HepG2 (cell line): ENCODE results near the gene GMPPA. TPM values are rescaled to one million over a fixed set of nuclear protein-coding genes. Genes with fewer than 3 reads are reported as not detected.

Experiments used
- ATAC-seq: fragments of 200-7000 bp; cut with Tn5 transposase; 3 replicates; pipeline ENCODE4 v1.9.1; 2020; ENCODE audit warnings: mild to moderate bottlenecking, moderate library complexity
- BruUV-seq: library from RNA; stranded (reverse); fragments of 400-500 nt; replicated peaks from 2 replicates; lab custom pipeline; 2021; lab: Mats Ljungman, UMichigan
- CTCF ChIA-PET: fragments of 300-600 bp; formaldehyde crosslinking; extraction: SDS; loops from one replicate; lab custom pipeline; 2021; ENCODE audit warnings: low total read pairs, inconsistent platforms, low intra/inter-chr PET ratio; lab: Yijun Ruan, JAX
- POLR2A ChIA-PET: fragments of 350-600 bp; sonication (Branson Sonifier 250); formaldehyde crosslinking; loops from one replicate; lab custom pipeline; 2020; ENCODE audit warnings: antibody characterized with exemption, inconsistent platforms; lab: Yijun Ruan, JAX
- DNase-seq: peaks from one replicate; pipeline ENCODE4 v3.0.0-alpha.2; 2015; ENCODE audit warnings: low spot score
- FAIRE-seq: peaks from 3 replicates; lab custom pipeline; 2011; peaks lifted over from hg19 to GRCh38; lab: Jason Lieb, UNC
- H2AFZ ChIP-seq: one replicate; pipeline ENCODE4 v1.6.1; 2011; ENCODE audit warnings: low read length, inconsistent platforms
- H3K27ac ChIP-seq: fragments of 300-600 bp; 3 replicates; pipeline ENCODE4 v1.8.0; 2011; ENCODE audit warnings: mixed run types, mild to moderate bottlenecking, mixed read lengths, low read length, inconsistent platforms; ENCODE audit not compliant: insufficient read depth; ENCODE audit errors: extremely low read length
- H3K27me3 ChIP-seq, 2 experiments: fragments of 200-600 bp in 1 of 2; 2 replicates in 1 of 2; 3 replicates in 1 of 2; pipeline versions ENCODE4 v1.6.0 to v1.8.0; 2011; ENCODE audit warnings: low read length in 2 of 2, mild to moderate bottlenecking in 2 of 2, moderate library complexity in 2 of 2, inconsistent platforms in 1 of 2; ENCODE audit not compliant: insufficient read depth in 2 of 2, control insufficient read depth in 1 of 2
- H3K36me3 ChIP-seq, 2 experiments: fragments of 200-600 bp in 1 of 2; replicated peaks in 1 of 2; 2 replicates in 1 of 2; 3 replicates in 1 of 2; pipeline versions ENCODE4 v1.5.1 to v1.8.0; 2011; ENCODE audit warnings: low read length in 2 of 2, inconsistent platforms in 1 of 2; ENCODE audit not compliant: insufficient read depth in 2 of 2, control insufficient read depth in 1 of 2
- H3K4me1 ChIP-seq: 2 replicates; pipeline ENCODE4 v1.5.1; 2012; ENCODE audit warnings: low read length, inconsistent platforms; ENCODE audit not compliant: insufficient read depth
- H3K4me2 ChIP-seq: 2 replicates; pipeline ENCODE4 v1.6.0; 2011; ENCODE audit warnings: low read depth, low read length, inconsistent platforms
- H3K4me3 ChIP-seq, 3 experiments: fragments of 200-600 bp in 1 of 3; sonication (generic), shearing (Covaris generic) in 1 of 3; replicated peaks in 1 of 3; 2 replicates each; pipeline ENCODE4 v1.5.1; 2011 to 2016; ENCODE audit warnings: low read length in 3 of 3, inconsistent platforms in 2 of 3, low read depth in 2 of 3, mild to moderate bottlenecking in 2 of 3, control low read depth in 1 of 3, mixed read lengths in 1 of 3; ENCODE audit not compliant: insufficient read depth in 1 of 3
- H3K79me2 ChIP-seq: one replicate; pipeline ENCODE4 v1.6.1; 2011; ENCODE audit warnings: low read length, inconsistent platforms; ENCODE audit not compliant: insufficient read depth
- H3K9ac ChIP-seq: 2 replicates; pipeline ENCODE4 v1.6.0; 2011; ENCODE audit warnings: mild to moderate bottlenecking, low read depth, low read length, inconsistent platforms; ENCODE audit not compliant: insufficient read depth
- H3K9me3 ChIP-seq: 2 replicates; pipeline ENCODE4 v1.5.1; 2012; ENCODE audit warnings: mild to moderate bottlenecking, low read length
- H4K20me1 ChIP-seq: 2 replicates; pipeline ENCODE4 v1.6.0; 2011; ENCODE audit warnings: inconsistent platforms, mild to moderate bottlenecking, low read length, moderate library complexity; ENCODE audit not compliant: insufficient read depth
- CCDC6 ChIP-seq: sonication (generic); formaldehyde crosslinking; IDR thresholded peaks from 2 replicates; pipeline ENCODE4 v1.8.1; 2022; ENCODE audit warnings: mild to moderate bottlenecking, missing genetic modification reagents, moderate library complexity
- ONECUT2 ChIP-seq: sonication (generic); formaldehyde crosslinking; IDR thresholded peaks from 2 replicates; pipeline ENCODE4 v1.4.0; 2020; ENCODE audit warnings: missing genetic modification reagents
- PHF20 ChIP-seq: sonication (generic); formaldehyde crosslinking; IDR thresholded peaks from 2 replicates; pipeline ENCODE4 v1.5.0; 2020; ENCODE audit warnings: mild to moderate bottlenecking, missing genetic modification reagents
- ZFP1 ChIP-seq: IDR thresholded peaks from 2 replicates; pipeline ENCODE4 v1.6.1; 2016
- ZFY ChIP-seq: sonication (generic); formaldehyde crosslinking; IDR thresholded peaks from 2 replicates; pipeline ENCODE4 v1.4.0; 2020; ENCODE audit warnings: missing genetic modification reagents
- ZKSCAN1 ChIP-seq: fragments of 150-350 bp; IDR thresholded peaks from 2 replicates; pipeline ENCODE4 v1.6.1; 2014; ENCODE audit warnings: low read length
- ZMYM2 ChIP-seq: sonication (generic); formaldehyde crosslinking; IDR thresholded peaks from 2 replicates; pipeline ENCODE4 v1.8.0; 2022; ENCODE audit warnings: mild to moderate bottlenecking, missing genetic modification reagents
- ZNF10 ChIP-seq: sonication (generic); formaldehyde crosslinking; IDR thresholded peaks from 2 replicates; pipeline ENCODE4 v1.4.0; 2020; ENCODE audit warnings: mild to moderate bottlenecking, low read depth, missing genetic modification reagents, borderline replicate concordance
- ZNF235 ChIP-seq: sonication (generic); formaldehyde crosslinking; IDR thresholded peaks from 2 replicates; pipeline ENCODE4 v1.8.1; 2023; ENCODE audit warnings: mild to moderate bottlenecking, missing genetic modification reagents, borderline replicate concordance
- ZNF615 ChIP-seq: sonication (generic); formaldehyde crosslinking; IDR thresholded peaks from 2 replicates; pipeline ENCODE4 v1.5.0; 2020; ENCODE audit warnings: mild to moderate bottlenecking, missing genetic modification reagents, borderline replicate concordance
- WGBS: methylation state at CpG from one replicate; pipeline ENCODE4 v1.1.6; 2017; ENCODE audit warnings: low lambda C conversion rate; 5-methylcytosine and 5-hydroxymethylcytosine counted together
- in situ Hi-C: cut with HindIII; loops from 2 replicates; pipeline ENCODE4 v1.10.0; 2017; ENCODE audit warnings: low pct_unique_long_range_greater_than_20kb; ENCODE audit not compliant: extremely low pct_ligation_motif_present
- intact Hi-C: fragments of 100-400 bp; cut with micrococcal nuclease; formaldehyde crosslinking; loops from one replicate; pipeline ENCODE4 v1.10.0; 2022; ENCODE audit not compliant: unreplicated experiment
- polyA plus RNA-seq, 8 experiments: library from polyadenylated mRNA; depleted of rRNA in 3 of 8; stranded (reverse) in 7 of 8; unstranded in 1 of 8; fragments of >200 nt; fragmentation: Illumina TruSeq in 4 of 8; extraction: Trizol in 4 of 8; gene quantifications; 2 replicates each; pipeline versions ENCODE4 v1.2.1 to v1.2.3, GENCODE V29; 2011 to 2016; ENCODE audit warnings: low read depth in 4 of 8, missing spikeins in 1 of 8, mixed read lengths in 1 of 8; ENCODE audit not compliant: insufficient read depth in 1 of 8
- total RNA-seq, 5 experiments: library from RNA; depleted of rRNA; stranded (reverse); fragments of >200 nt; fragmentation: Illumina TruSeq; extraction: Trizol; gene quantifications; 2 replicates each; pipeline ENCODE4 v1.2.3, GENCODE V29; 2016; ENCODE audit warnings: low read depth in 1 of 5
- TF ChIP-seq, protein P1 (sequence below): sonication (generic); formaldehyde crosslinking; IDR thresholded peaks from 2 replicates; pipeline ENCODE4 v1.5.1; 2020; ENCODE audit warnings: missing genetic modification reagents, mild to moderate bottlenecking, borderline replicate concordance
- TF ChIP-seq, protein P2 (sequence below): sonication (generic); formaldehyde crosslinking; IDR thresholded peaks from 2 replicates; pipeline ENCODE4 v1.4.0; 2020; ENCODE audit warnings: missing genetic modification reagents, borderline replicate concordance

Gene GMPPA
- total and polyA plus RNA-seq, 2 of the 13 experiments (the other 11 are each of a cell fraction or from before 2014, with no cell fraction given): 81.1 to 106 TPM

DNA sequence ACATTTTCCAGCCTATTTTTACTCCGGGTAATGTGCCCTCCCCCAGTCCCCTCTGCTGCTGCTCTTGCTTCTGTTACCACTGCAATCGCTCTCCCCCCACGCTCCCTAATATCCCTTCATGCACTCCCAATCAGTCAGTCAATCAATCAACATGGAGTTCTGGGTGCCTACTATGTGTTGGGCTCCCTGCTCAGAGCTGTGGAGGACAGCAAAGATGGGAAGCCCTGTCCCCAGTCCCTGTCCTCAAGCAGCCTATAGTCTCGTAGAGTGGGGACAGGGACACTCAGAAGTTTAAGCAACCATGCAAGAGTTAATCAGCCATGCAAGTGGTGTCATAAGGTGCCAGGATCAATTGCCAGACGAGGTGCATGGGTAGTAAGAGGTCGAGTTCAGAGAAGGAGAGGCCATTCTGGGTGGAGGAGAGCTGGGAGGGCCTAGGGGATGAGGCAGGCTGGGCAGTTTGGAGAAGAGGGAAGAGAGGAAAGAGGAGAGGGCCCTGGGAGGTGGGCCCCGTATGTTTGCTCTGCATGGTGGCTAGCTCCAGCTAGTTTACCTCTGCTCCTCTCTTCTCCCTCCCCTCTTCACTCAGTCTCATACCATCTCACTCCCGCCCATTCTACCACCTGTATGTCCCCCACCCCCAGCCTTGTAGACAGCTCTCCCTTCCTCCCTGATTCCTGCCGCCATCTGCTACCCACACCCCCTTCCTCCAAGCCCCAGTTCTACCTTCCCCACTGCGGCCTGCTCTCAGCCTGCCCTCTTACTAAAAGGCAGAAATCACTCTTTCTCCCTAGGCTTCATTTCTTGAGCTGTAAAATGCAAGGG lies 19.5 kb downstream of the GMPPA start (continued):
- TF ChIP-seq, protein P1, sequence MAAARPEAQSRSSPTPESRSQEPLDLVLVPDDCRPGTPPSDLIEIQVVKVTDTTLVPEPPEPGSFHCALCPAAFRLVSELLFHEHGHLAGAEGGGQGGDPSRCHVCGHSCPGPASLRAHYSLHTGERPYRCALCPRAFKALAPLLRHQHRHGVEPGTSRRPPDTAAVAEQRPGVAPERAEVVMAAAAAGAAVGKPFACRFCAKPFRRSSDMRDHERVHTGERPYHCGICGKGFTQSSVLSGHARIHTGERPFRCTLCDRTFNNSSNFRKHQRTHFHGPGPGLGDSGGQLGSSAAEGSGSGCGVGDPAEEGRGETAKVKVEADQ (CRISPR knock-in tag): no peak
- no peak for TF ChIP-seq PHF20 (CRISPR knock-in tag)

GRCh38 chr2:219519526-219519916 lies 20.8 kb downstream of the GMPPA start:
- ChIA-PET POLR2A (interaction anchor here (1.7 to 1.9 kb wide), 2 partner anchors 21 kb away, joined by 5 to 7 read pairs; partner anchors contain the start of gene GMPPA), CTCF (no interaction called here)
- DNase-seq (no peak), FAIRE-seq (no peak), ATAC-seq (no peak)
- Histone ChIP-seq H3K79me2 (no peaks in the 10 kb centered on the region), H2AFZ (no peak overlapping the region), H3K9me3 (no peaks in the 10 kb centered on the region), H3K4me1 (peaks cover 29% of the 10 kb centered on the region; the same call in 1 of the 2 replicates), H3K27me3 (peaks cover 27 to 96% of the 10 kb centered on the region in 2 experiments), H3K9ac (no peak overlapping the region), H3K4me3 (no peak overlapping the region), H3K27ac (no peak overlapping the region), H4K20me1 (no peaks in the 10 kb centered on the region; the same call in 1 of the 2 replicates), H3K36me3 (no peaks in the 10 kb centered on the region), H3K4me2 (no peak overlapping the region)
- BruUV-seq: no TSS peak
- TF ChIP-seq ZKSCAN1 (no peak), ONECUT2 (no peak), CCDC6 (no peak), ZMYM2 (no peak), ZFP1 (CRISPR knock-in tag) (no peak), ZNF10 (CRISPR knock-in tag) (no peak), ZNF235 (CRISPR knock-in tag) (no peak), ZNF615 (CRISPR knock-in tag) (no peak), ZFY (CRISPR knock-in tag) (no peak)
- TF ChIP-seq, protein P2, sequence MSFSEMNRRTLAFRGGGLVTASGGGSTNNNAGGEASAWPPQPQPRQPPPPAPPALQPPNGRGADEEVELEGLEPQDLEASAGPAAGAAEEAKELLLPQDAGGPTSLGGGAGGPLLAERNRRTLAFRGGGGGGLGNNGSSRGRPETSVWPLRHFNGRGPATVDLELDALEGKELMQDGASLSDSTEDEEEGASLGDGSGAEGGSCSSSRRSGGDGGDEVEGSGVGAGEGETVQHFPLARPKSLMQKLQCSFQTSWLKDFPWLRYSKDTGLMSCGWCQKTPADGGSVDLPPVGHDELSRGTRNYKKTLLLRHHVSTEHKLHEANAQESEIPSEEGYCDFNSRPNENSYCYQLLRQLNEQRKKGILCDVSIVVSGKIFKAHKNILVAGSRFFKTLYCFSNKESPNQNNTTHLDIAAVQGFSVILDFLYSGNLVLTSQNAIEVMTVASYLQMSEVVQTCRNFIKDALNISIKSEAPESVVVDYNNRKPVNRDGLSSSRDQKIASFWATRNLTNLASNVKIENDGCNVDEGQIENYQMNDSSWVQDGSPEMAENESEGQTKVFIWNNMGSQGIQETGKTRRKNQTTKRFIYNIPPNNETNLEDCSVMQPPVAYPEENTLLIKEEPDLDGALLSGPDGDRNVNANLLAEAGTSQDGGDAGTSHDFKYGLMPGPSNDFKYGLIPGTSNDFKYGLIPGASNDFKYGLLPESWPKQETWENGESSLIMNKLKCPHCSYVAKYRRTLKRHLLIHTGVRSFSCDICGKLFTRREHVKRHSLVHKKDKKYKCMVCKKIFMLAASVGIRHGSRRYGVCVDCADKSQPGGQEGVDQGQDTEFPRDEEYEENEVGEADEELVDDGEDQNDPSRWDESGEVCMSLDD (CRISPR knock-in tag): no peak
- intact Hi-C loops (no loop called here), in situ Hi-C loops (no loop called here)
- WGBS: 46% methylated on average over 9 of the region's 9 CpGs
